Fibroblast of villous mesenchyme (primary cell): Measurements from ENCODE around the gene DNMT3B. TPM values are rescaled to one million over a fixed set of nuclear protein-coding genes. Genes with fewer than 3 reads are reported as not detected.
A peak's percentile ranks its signal among the peaks of the same experiment; 100 is the strongest.

Experiments
- DNase-seq: peaks from one replicate; pipeline ENCODE4 v3.0.0-alpha.2; 2010; ENCODE audit warnings: low read depth
- H3K4me3 ChIP-seq: 2 replicates; pipeline ENCODE4 v1.5.1; 2011; ENCODE audit warnings: low read depth, mild to moderate bottlenecking, low read length
- total RNA-seq: library from RNA; depleted of rRNA; stranded (reverse); fragments of >200 nt; gene quantifications from 2 replicates; pipeline ENCODE4 v1.2.3, GENCODE V29; 2012
- TF ChIP-seq, protein P1 (sequence below): IDR thresholded peaks from 2 replicates; pipeline ENCODE4 v1.5.1; 2012; ENCODE audit warnings: low read depth, mild to moderate bottlenecking, low read length; ENCODE audit not compliant: insufficient read depth

Gene DNMT3B
- total RNA-seq, 1 donor = 3.5 TPM

GRCh38 chr20:32810941-32811340, 48.8 kb downstream of the DNMT3B start:
- H3K4me3 ChIP-seq = no peak overlapping the region
- DNase-seq = no peak
- TF ChIP-seq, protein P1, sequence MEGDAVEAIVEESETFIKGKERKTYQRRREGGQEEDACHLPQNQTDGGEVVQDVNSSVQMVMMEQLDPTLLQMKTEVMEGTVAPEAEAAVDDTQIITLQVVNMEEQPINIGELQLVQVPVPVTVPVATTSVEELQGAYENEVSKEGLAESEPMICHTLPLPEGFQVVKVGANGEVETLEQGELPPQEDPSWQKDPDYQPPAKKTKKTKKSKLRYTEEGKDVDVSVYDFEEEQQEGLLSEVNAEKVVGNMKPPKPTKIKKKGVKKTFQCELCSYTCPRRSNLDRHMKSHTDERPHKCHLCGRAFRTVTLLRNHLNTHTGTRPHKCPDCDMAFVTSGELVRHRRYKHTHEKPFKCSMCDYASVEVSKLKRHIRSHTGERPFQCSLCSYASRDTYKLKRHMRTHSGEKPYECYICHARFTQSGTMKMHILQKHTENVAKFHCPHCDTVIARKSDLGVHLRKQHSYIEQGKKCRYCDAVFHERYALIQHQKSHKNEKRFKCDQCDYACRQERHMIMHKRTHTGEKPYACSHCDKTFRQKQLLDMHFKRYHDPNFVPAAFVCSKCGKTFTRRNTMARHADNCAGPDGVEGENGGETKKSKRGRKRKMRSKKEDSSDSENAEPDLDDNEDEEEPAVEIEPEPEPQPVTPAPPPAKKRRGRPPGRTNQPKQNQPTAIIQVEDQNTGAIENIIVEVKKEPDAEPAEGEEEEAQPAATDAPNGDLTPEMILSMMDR = no peak

DNA sequence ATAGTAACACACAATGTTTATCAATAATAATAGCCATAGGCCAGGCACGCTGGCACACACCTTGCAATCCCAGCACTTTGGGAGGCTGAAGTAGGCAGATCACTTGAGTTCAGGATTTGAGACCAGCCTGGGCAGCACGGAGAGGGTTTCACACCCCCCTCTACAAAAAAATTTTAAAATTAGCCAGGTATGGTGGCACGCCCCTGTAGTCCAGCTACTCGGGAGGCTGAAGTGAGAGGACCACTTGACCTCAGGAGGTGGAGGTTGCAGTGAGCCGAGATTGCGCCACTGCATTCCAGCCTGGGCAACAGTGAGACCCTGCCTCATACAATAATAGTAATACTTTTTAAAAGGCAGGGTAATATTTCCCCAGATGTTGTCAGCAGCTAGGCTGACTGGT, 49.7 kb downstream of the DNMT3B start:
- H3K4me3 ChIP-seq = no peak overlapping the region
- TF ChIP-seq, protein P1 = no peak
- no peak for DNase-seq

- TF ChIP-seq, protein P1 = peak; percentile 9
- peak; percentile 66 for DNase-seq
- H3K4me3 ChIP-seq = peak overlapping the region; percentile 92
These were observed 58.0 kb downstream of the DNMT3B start for GRCh38 chr20:32819992-32820697.

GRCh38 chr20:32820698-32821377, 58.7 kb downstream of the DNMT3B start:
- TF ChIP-seq, protein P1 = no peak
- H3K4me3 ChIP-seq = peak overlapping the region; percentile 92
- DNase-seq = peak; percentile 11

GRCh38 chr20:32822225-32822624, 60.0 kb downstream of the DNMT3B start:
- TF ChIP-seq, protein P1 = no peak
- DNase-seq = no peak
- no peak overlapping the region for H3K4me3 ChIP-seq

- H3K4me3 ChIP-seq = no peak overlapping the region
- peak; percentile 92 for DNase-seq
- TF ChIP-seq, protein P1 = peak; percentile 25
These were observed 60.9 kb downstream of the DNMT3B start for GRCh38 chr20:32823078-32823477.
